IPS-18a (cell line): ENCODE measurements around the gene CLIC6.

Experiments used
- H3K27ac ChIP-seq: one replicate; pipeline ENCODE4 v1.5.1; 2013; ENCODE audit warnings: low read length
- H3K27me3 ChIP-seq: one replicate; pipeline ENCODE4 v1.6.1; 2013; ENCODE audit warnings: mild to moderate bottlenecking, low read length; ENCODE audit not compliant: control insufficient read depth, insufficient read depth
- H3K36me3 ChIP-seq: one replicate; pipeline ENCODE4 v1.6.1; 2013; ENCODE audit warnings: low read depth, low read length; ENCODE audit not compliant: control insufficient read depth
- H3K4me1 ChIP-seq: one replicate; pipeline ENCODE4 v1.6.1; 2013; ENCODE audit warnings: low read depth, low read length; ENCODE audit not compliant: control insufficient read depth
- H3K4me3 ChIP-seq: one replicate; pipeline ENCODE4 v1.5.1; 2013; ENCODE audit warnings: low read length
- H3K9ac ChIP-seq: one replicate; pipeline ENCODE4 v1.6.1; 2013; ENCODE audit warnings: mild to moderate bottlenecking, low read length, moderate library complexity
- H3K9me3 ChIP-seq: one replicate; pipeline ENCODE4 v1.6.1; 2013; ENCODE audit warnings: low read depth, low read length; ENCODE audit not compliant: control insufficient read depth

Gene CLIC6

DNA sequence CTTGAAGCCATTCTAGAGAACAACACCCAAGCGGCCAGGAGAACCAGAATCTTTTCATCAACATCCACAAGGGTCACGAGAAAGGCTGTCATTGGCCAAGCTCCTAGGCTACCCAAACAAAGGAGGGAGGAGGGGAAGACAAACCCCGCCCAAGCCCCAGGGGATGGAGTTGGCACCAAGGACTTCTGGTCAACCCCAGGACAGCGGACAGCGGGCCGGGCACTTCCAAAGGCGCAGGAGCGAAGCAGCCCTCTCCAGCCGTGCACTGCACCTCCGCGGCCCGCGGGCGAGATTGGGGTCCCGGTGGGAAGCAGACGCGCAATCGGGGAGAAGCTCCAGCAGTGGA, at the start of gene CLIC6:
CLIC6 (plus strand) TSS at position 192 of the 346 bp plus-strand sequence. CDS start 395 bp downstream, outside the sequence.
- Histone ChIP-seq H3K9me3 (no peaks in the 10 kb centered on the region), H3K36me3 (no peaks in the 10 kb centered on the region), H3K27ac (no peak within 1 kb of the TSS), H3K27me3 (peaks cover 62% of the 10 kb centered on the region), H3K9ac (no peak within 1 kb of the TSS), H3K4me1 (peaks cover 10% of the 10 kb centered on the region), H3K4me3 (peak within 1 kb of the TSS; percentile 52)

GRCh38 chr21:34619841-34620665, 48.7 kb upstream of the CLIC6 start:
- no peak overlapping the region for H3K27ac ChIP-seq

GRCh38 chr21:34621434-34622350, 47.1 kb upstream of the CLIC6 start:
- Histone ChIP-seq H3K36me3 (no peaks in the 10 kb centered on the region), H3K27me3 (no peaks in the 10 kb centered on the region), H3K9me3 (no peaks in the 10 kb centered on the region), H3K4me1 (no peaks in the 10 kb centered on the region), H3K27ac (no peak overlapping the region), H3K9ac (no peak overlapping the region), H3K4me3 (no peak overlapping the region)

More at GRCh38 chr21:34619841-34620665, 48.7 kb upstream of the CLIC6 start:
- Histone ChIP-seq H3K9me3 (no peaks in the 10 kb centered on the region), H3K27me3 (peaks cover 7% of the 10 kb centered on the region), H3K4me3 (no peak overlapping the region), H3K4me1 (no peaks in the 10 kb centered on the region), H3K9ac (no peak overlapping the region), H3K36me3 (no peaks in the 10 kb centered on the region)

GRCh38 chr21:34623516-34623915, 45.3 kb upstream of the CLIC6 start:
- no peak overlapping the region for H3K4me3 ChIP-seq
- H3K4me1 ChIP-seq, result no peaks in the 10 kb centered on the region
- no peak overlapping the region for H3K9ac ChIP-seq
- no peaks in the 10 kb centered on the region for H3K9me3 ChIP-seq
- no peaks in the 10 kb centered on the region for H3K27me3 ChIP-seq
- no peak overlapping the region for H3K27ac ChIP-seq
- no peaks in the 10 kb centered on the region for H3K36me3 ChIP-seq

GRCh38 chr21:34625030-34625593, 43.7 kb upstream of the CLIC6 start:
- Histone ChIP-seq H3K4me3 (no peak overlapping the region), H3K27ac (no peak overlapping the region), H3K36me3 (no peaks in the 10 kb centered on the region), H3K9ac (no peak overlapping the region), H3K27me3 (no peaks in the 10 kb centered on the region), H3K9me3 (no peaks in the 10 kb centered on the region), H3K4me1 (no peaks in the 10 kb centered on the region)

DNA sequence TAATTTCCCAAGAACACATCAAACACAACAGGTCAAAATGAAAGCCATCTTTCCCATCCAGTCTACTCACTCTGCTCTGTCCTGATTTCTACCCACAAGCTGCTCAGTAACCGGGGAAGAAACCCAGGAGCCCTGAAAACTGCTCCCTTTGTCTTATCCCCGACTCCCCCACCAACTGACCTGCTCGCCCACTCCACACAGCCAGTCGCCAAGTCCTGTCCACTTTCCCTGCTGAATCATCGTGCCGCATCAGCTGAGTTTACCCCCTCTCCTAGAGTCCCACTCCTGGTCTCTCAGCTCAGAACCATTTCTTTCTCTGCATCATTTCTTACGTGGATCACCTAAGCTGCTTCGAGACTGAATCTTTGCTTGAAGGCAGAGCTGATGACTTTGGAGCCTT, 42.7 kb upstream of the CLIC6 start:
- no peak overlapping the region for H3K27ac ChIP-seq
- no peak overlapping the region for H3K9ac ChIP-seq
- H3K4me3 ChIP-seq, result no peak overlapping the region
- no peaks in the 10 kb centered on the region for H3K9me3 ChIP-seq
- H3K27me3 ChIP-seq, result no peaks in the 10 kb centered on the region
- H3K4me1 ChIP-seq, result no peaks in the 10 kb centered on the region
- no peaks in the 10 kb centered on the region for H3K36me3 ChIP-seq

DNA sequence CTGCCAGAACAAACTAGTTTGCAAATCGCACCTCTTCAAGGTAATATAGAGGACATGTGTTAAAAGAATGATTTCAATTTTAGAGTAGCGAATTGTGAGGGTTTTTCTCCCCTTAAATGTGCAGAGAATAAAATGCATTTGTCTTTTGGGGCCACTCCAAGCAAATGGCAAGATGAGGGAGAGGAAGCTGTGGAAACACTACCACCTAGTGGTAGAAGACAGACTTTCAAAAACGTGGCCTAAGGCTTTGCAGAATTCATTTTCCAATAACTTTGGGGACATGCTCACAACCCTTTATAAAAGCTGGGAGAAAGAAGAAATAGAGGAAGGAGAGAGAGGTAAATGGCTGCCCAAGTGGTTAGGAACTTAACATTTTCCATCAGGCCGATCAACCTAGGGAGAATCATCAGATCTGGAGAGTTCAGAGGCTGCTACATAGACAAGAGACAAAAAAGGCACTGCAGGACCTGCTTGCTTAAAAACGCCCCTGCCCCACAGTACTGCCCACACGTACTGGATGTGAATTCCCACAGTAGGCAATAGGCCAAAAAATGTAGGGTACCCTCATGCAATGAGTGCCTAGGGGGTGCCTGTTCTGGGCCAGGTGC, 38.2 kb upstream of the CLIC6 start:
- no peaks in the 10 kb centered on the region for H3K36me3 ChIP-seq
- H3K4me3 ChIP-seq, result no peak overlapping the region
- no peaks in the 10 kb centered on the region for H3K4me1 ChIP-seq
- no peaks in the 10 kb centered on the region for H3K9me3 ChIP-seq
- H3K27ac ChIP-seq, result no peak overlapping the region
- H3K9ac ChIP-seq, result no peak overlapping the region
- H3K27me3 ChIP-seq, result no peaks in the 10 kb centered on the region

DNA sequence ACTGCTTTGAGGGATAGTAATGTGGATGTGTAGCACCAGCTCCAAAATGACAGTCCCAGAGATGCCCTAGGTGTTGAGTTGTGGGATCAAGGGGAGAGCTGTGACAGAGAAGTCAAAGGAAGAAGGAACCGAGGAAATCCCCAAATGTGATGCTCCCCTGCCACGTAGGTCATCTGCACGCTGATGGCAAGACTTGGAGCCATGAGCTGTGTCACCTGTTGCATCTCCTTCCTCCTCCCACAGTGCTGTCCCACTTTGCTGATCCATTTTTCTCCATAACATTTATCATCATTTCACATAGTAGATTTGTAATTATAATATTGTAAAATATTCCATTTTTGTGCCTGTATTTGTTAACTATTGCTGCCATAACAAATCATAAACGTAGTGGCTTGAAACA, 36.3 kb upstream of the CLIC6 start:
- Histone ChIP-seq H3K27me3 (no peaks in the 10 kb centered on the region), H3K27ac (no peak overlapping the region), H3K36me3 (no peaks in the 10 kb centered on the region), H3K4me1 (no peaks in the 10 kb centered on the region), H3K9ac (no peak overlapping the region), H3K9me3 (no peaks in the 10 kb centered on the region), H3K4me3 (no peak overlapping the region)

DNA sequence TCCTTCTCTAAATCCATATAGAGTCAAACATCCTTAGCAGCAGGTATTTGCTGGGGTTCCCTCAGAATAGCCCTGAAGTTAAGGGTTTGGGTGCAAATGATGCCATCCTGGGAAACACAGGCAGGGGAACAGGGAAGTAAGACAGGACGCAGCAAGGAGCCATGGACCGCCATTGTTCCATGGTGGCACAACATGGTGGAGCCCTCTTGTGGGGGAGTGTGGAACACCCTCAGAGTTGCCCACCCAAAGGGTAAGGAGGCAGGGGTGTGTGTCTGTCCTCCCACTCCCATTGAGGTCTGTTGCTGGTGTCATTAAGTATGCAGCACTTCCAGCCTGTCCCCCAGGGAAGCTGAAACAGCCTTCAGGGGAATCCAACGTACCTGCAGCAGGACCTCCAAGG, 33.5 kb upstream of the CLIC6 start:
- no peaks in the 10 kb centered on the region for H3K9me3 ChIP-seq
- no peaks in the 10 kb centered on the region for H3K27me3 ChIP-seq
- H3K4me3 ChIP-seq, result no peak overlapping the region

DNA sequence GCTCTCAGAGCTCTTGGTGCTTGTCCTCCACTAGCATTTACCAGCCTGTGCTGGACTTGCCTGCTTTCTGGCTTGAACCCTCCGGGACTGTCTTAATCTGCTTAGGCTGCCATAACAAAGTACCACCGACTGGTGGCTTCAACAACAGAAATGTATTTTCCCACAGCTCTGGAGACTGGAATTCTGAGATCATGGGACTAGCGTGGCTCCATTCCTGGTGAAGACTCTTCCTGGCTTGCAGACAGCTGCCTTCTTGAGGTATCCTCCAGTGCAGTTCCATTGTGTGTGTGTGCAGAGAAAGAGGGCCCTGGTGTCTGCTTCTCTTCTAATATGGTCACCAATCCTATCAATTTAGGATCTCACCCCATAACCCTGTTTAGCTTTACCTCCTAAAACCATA, 31.8 kb upstream of the CLIC6 start:
- Histone ChIP-seq H3K9me3 (no peaks in the 10 kb centered on the region), H3K27ac (no peak overlapping the region), H3K4me1 (no peaks in the 10 kb centered on the region), H3K4me3 (no peak overlapping the region), H3K27me3 (no peaks in the 10 kb centered on the region), H3K36me3 (no peaks in the 10 kb centered on the region), H3K9ac (no peak overlapping the region)

More for the DNA sequence above, 33.5 kb upstream of the CLIC6 start:
- H3K9ac ChIP-seq, result no peak overlapping the region
- no peaks in the 10 kb centered on the region for H3K4me1 ChIP-seq
- H3K36me3 ChIP-seq, result no peaks in the 10 kb centered on the region
- no peak overlapping the region for H3K27ac ChIP-seq

GRCh38 chr21:34639250-34639649, 29.5 kb upstream of the CLIC6 start:
- Histone ChIP-seq H3K9me3 (no peaks in the 10 kb centered on the region), H3K9ac (no peak overlapping the region), H3K36me3 (no peaks in the 10 kb centered on the region), H3K27ac (no peak overlapping the region), H3K4me1 (no peaks in the 10 kb centered on the region), H3K4me3 (no peak overlapping the region), H3K27me3 (no peaks in the 10 kb centered on the region)
